Activated CD8-positive, alpha-beta T cell treated with anti-CD3 and anti-CD28 coated beads, Interleukin-2, amount 10 ng/mL, durations not matched to agents 7 days and 5 days (primary cell): Measurements from ENCODE around the gene SPP2. TPM values are rescaled to one million over a fixed set of nuclear protein-coding genes. Genes with fewer than 3 reads are reported as not detected.

Source experiments
- ATAC-seq: fragments of 150-1000 bp; cut with Tn5 transposase; one replicate; pipeline ENCODE4 v1.10.0; 2021; ENCODE audit warnings: moderate library complexity
- CTCF ChIA-PET: fragments of 350-600 bp; sonication (Branson Sonifier 250); formaldehyde crosslinking; loops from one replicate; lab custom pipeline; 2021; ENCODE audit warnings: antibody characterized with exemption; lab: Charles Lee
- POLR2A ChIA-PET: fragments of 350-600 bp; sonication (Branson Sonifier 250); formaldehyde crosslinking; loops from one replicate; lab custom pipeline; 2021; ENCODE audit warnings: antibody characterized with exemption; lab: Charles Lee
- DNase-seq: peaks from one replicate; pipeline ENCODE4 v3.0.0-alpha.2; 2020
- H3K27ac Mint-ChIP-seq: one replicate; pipeline ENCODE4 v1.8.0; 2021; ENCODE audit warnings: mild to moderate bottlenecking, mixed read lengths
- H3K27me3 Mint-ChIP-seq: one replicate; pipeline ENCODE4 v1.8.0; 2021; ENCODE audit warnings: low read depth, mixed read lengths
- H3K36me3 Mint-ChIP-seq: one replicate; pipeline ENCODE4 v1.8.0; 2021; ENCODE audit warnings: low read depth, mixed read lengths
- H3K4me1 Mint-ChIP-seq: one replicate; pipeline ENCODE4 v1.8.0; 2021; ENCODE audit warnings: low read depth, mixed read lengths
- H3K4me3 Mint-ChIP-seq: one replicate; pipeline ENCODE4 v1.8.0; 2021; ENCODE audit warnings: mild to moderate bottlenecking, mixed read lengths
- H3K9me3 Mint-ChIP-seq: one replicate; pipeline ENCODE4 v1.8.0; 2022; ENCODE audit warnings: mixed read lengths; ENCODE audit not compliant: insufficient read depth
- total RNA-seq, 2 experiments: library from RNA; stranded (reverse); gene quantifications; one replicate each; pipeline ENCODE4 v1.2.3, GENCODE V29; 2021

Gene SPP2
- total RNA-seq, 2 experiments from 2014 or later = not detected

GRCh38 chr2:234075947-234076346, 25.4 kb downstream of the SPP2 start:
- ATAC-seq (no peak), DNase-seq (no peak)
- H3K9me3 Mint-ChIP-seq = no peaks in the 10 kb centered on the region
- ChIA-PET POLR2A (no interaction called here), CTCF (interaction anchor here (0.8 to 1.7 kb wide), 3 partner anchors 15 to 86 kb away, joined by 4 to 5 read pairs (median 5); no protein-coding TSS in a partner anchor)
- no peaks in the 10 kb centered on the region for H3K27me3 Mint-ChIP-seq
- H3K36me3 Mint-ChIP-seq = no peaks in the 10 kb centered on the region
- H3K27ac Mint-ChIP-seq = no peak overlapping the region
- peaks cover 31% of the 10 kb centered on the region for H3K4me1 Mint-ChIP-seq
- no peak overlapping the region for H3K4me3 Mint-ChIP-seq

- no peak overlapping the region for H3K4me3 Mint-ChIP-seq
- no peak overlapping the region for H3K27ac Mint-ChIP-seq
- ChIA-PET CTCF (interaction anchor here (0.8 to 1.7 kb wide), 4 partner anchors 14 to 469 kb away, joined by 3 to 5 read pairs (median 4); no protein-coding TSS in a partner anchor), POLR2A (interaction anchor here (0.7 kb wide), 1 partner anchor 989 kb away, joined by 3 read pairs; no protein-coding TSS in a partner anchor)
- no peaks in the 10 kb centered on the region for H3K9me3 Mint-ChIP-seq
- no peak for ATAC-seq
- peaks cover 26% of the 10 kb centered on the region for H3K4me1 Mint-ChIP-seq
- no peak for DNase-seq
- no peaks in the 10 kb centered on the region for H3K27me3 Mint-ChIP-seq
- H3K36me3 Mint-ChIP-seq = no peaks in the 10 kb centered on the region
Measured at GRCh38 chr2:234076451-234076850, 25.9 kb downstream of the SPP2 start.

- no peaks in the 10 kb centered on the region for H3K36me3 Mint-ChIP-seq
- no peak overlapping the region for H3K27ac Mint-ChIP-seq
- peaks cover 19% of the 10 kb centered on the region for H3K4me1 Mint-ChIP-seq
Measured at GRCh38 chr2:234078129-234078528, 27.6 kb downstream of the SPP2 start.

GRCh38 chr2:234081970-234082822, 31.7 kb downstream of the SPP2 start:
- H3K9me3 Mint-ChIP-seq = no peaks in the 10 kb centered on the region
- no peaks in the 10 kb centered on the region for H3K36me3 Mint-ChIP-seq
- ATAC-seq (no peak), DNase-seq (no peak)
- ChIA-PET POLR2A (no interaction called here), CTCF (no interaction called here)
- H3K27me3 Mint-ChIP-seq = peaks cover 6% of the 10 kb centered on the region
- no peak overlapping the region for H3K4me3 Mint-ChIP-seq
- H3K27ac Mint-ChIP-seq = no peak overlapping the region
- H3K4me1 Mint-ChIP-seq = peaks cover 8% of the 10 kb centered on the region

More at GRCh38 chr2:234078129-234078528, 27.6 kb downstream of the SPP2 start:
- DNase-seq (no peak), ATAC-seq (no peak)
- ChIA-PET POLR2A (no interaction called here), CTCF (interaction anchor here (1.6 kb wide), 1 partner anchor 57 kb away, joined by 4 read pairs; no protein-coding TSS in a partner anchor)
- no peaks in the 10 kb centered on the region for H3K27me3 Mint-ChIP-seq
- no peaks in the 10 kb centered on the region for H3K9me3 Mint-ChIP-seq
- H3K4me3 Mint-ChIP-seq = no peak overlapping the region

GRCh38 chr2:234083572-234084348, 33.3 kb downstream of the SPP2 start:
- Mint-ChIP-seq H3K36me3 (peaks cover 3% of the 10 kb centered on the region), H3K27me3 (peaks cover 6% of the 10 kb centered on the region)
- POLR2A ChIA-PET = no interaction called here

GRCh38 chr2:234091432-234091879, 41.0 kb downstream of the SPP2 start:
- Mint-ChIP-seq H3K27ac (no peak overlapping the region), H3K9me3 (peaks cover 6% of the 10 kb centered on the region), H3K36me3 (peaks cover 3% of the 10 kb centered on the region), H3K4me3 (no peak overlapping the region), H3K27me3 (peaks cover 5% of the 10 kb centered on the region), H3K4me1 (peaks cover 5% of the 10 kb centered on the region)
- ChIA-PET CTCF (no interaction called here), POLR2A (no interaction called here)
- DNase-seq (no peak), ATAC-seq (no peak)

More at GRCh38 chr2:234083572-234084348, 33.3 kb downstream of the SPP2 start:
- no peaks in the 10 kb centered on the region for H3K4me1 Mint-ChIP-seq
- ATAC-seq (no peak), DNase-seq (no peak)
- H3K9me3 Mint-ChIP-seq = peaks cover 6% of the 10 kb centered on the region
- CTCF ChIA-PET = no interaction called here
- H3K4me3 Mint-ChIP-seq = no peak overlapping the region
- no peak overlapping the region for H3K27ac Mint-ChIP-seq

GRCh38 chr2:234091883-234092282, 41.4 kb downstream of the SPP2 start:
- peaks cover 6% of the 10 kb centered on the region for H3K9me3 Mint-ChIP-seq
- CTCF ChIA-PET = no interaction called here
- peaks cover 5% of the 10 kb centered on the region for H3K4me1 Mint-ChIP-seq
- DNase-seq = no peak
- POLR2A ChIA-PET = no interaction called here
- H3K4me3 Mint-ChIP-seq = no peak overlapping the region
- no peak for ATAC-seq
- peaks cover 3% of the 10 kb centered on the region for H3K36me3 Mint-ChIP-seq
- H3K27ac Mint-ChIP-seq = no peak overlapping the region
- H3K27me3 Mint-ChIP-seq = peaks cover 5% of the 10 kb centered on the region

- ChIA-PET POLR2A (no interaction called here), CTCF (no interaction called here)
- ATAC-seq (no peak), DNase-seq (no peak)
- no peak overlapping the region for H3K27ac Mint-ChIP-seq
- peaks cover 5% of the 10 kb centered on the region for H3K27me3 Mint-ChIP-seq
- peaks cover 3% of the 10 kb centered on the region for H3K36me3 Mint-ChIP-seq
- peaks cover 5% of the 10 kb centered on the region for H3K4me1 Mint-ChIP-seq
- H3K4me3 Mint-ChIP-seq = no peak overlapping the region
- peaks cover 6% of the 10 kb centered on the region for H3K9me3 Mint-ChIP-seq
Measured at GRCh38 chr2:234092344-234092743, 41.8 kb downstream of the SPP2 start.

- peaks cover 16% of the 10 kb centered on the region for H3K4me1 Mint-ChIP-seq
- POLR2A ChIA-PET = no interaction called here
Measured at GRCh38 chr2:234095301-234095700, 44.8 kb downstream of the SPP2 start.

GRCh38 chr2:234096164-234096563, 45.7 kb downstream of the SPP2 start:
- H3K4me1 Mint-ChIP-seq = peaks cover 23% of the 10 kb centered on the region
- H3K27ac Mint-ChIP-seq = no peak overlapping the region
- no peak overlapping the region for H3K4me3 Mint-ChIP-seq
- peaks cover 6% of the 10 kb centered on the region for H3K36me3 Mint-ChIP-seq
- H3K27me3 Mint-ChIP-seq = peaks cover 2% of the 10 kb centered on the region
- peaks cover 4% of the 10 kb centered on the region for H3K9me3 Mint-ChIP-seq
- CTCF ChIA-PET = no interaction called here
- ATAC-seq (no peak), DNase-seq (no peak)
- POLR2A ChIA-PET = interaction anchor here (0.5 kb wide), 1 partner anchor 412 kb away, joined by 4 read pairs; no protein-coding TSS in a partner anchor

More at GRCh38 chr2:234095301-234095700, 44.8 kb downstream of the SPP2 start:
- peaks cover 4% of the 10 kb centered on the region for H3K36me3 Mint-ChIP-seq
- DNase-seq (no peak), ATAC-seq (no peak)
- H3K27me3 Mint-ChIP-seq = peaks cover 2% of the 10 kb centered on the region
- CTCF ChIA-PET = no interaction called here
- H3K27ac Mint-ChIP-seq = no peak overlapping the region
- peaks cover 4% of the 10 kb centered on the region for H3K9me3 Mint-ChIP-seq
- no peak overlapping the region for H3K4me3 Mint-ChIP-seq

- H3K9me3 Mint-ChIP-seq = peaks cover 4% of the 10 kb centered on the region
- POLR2A ChIA-PET = no interaction called here
- DNase-seq (no peak), ATAC-seq (no peak)
- CTCF ChIA-PET = no interaction called here
- peaks cover 6% of the 10 kb centered on the region for H3K36me3 Mint-ChIP-seq
- H3K27ac Mint-ChIP-seq = no peak overlapping the region
- no peak overlapping the region for H3K4me3 Mint-ChIP-seq
- H3K4me1 Mint-ChIP-seq = peaks cover 38% of the 10 kb centered on the region
- no peaks in the 10 kb centered on the region for H3K27me3 Mint-ChIP-seq
Measured at GRCh38 chr2:234098681-234099080, 48.2 kb downstream of the SPP2 start.
